Neuronal stem cell (in vitro differentiated cells): ENCODE measurements around the gene HLA-DOB.
"Not testable (repeated sequence)": the region's sequence is repeated elsewhere in the genome, so short reads cannot be mapped to it uniquely, and the experiment has no call there.

ENCODE experiments used
- DNase-seq: peaks from one replicate; pipeline ENCODE4 v3.0.0-alpha.2; 2013; ENCODE audit warnings: low spot score
- H2AFZ ChIP-seq: one replicate; pipeline ENCODE4 v1.6.1; 2013; ENCODE audit warnings: mild to moderate bottlenecking, low read length, inconsistent platforms
- H2AK5ac ChIP-seq: 2 replicates; pipeline ENCODE4 v1.6.1; 2013; ENCODE audit warnings: low read depth, mild to moderate bottlenecking, inconsistent platforms, low read length, moderate library complexity, mixed read lengths
- H2BK120ac ChIP-seq: 2 replicates; pipeline ENCODE4 v1.6.1; 2013; ENCODE audit warnings: low read depth, mild to moderate bottlenecking, inconsistent platforms, low read length, moderate library complexity, mixed read lengths
- H2BK12ac ChIP-seq: one replicate; pipeline ENCODE4 v1.6.1; 2013; ENCODE audit warnings: low read length, inconsistent platforms
- H2BK15ac ChIP-seq: 2 replicates; pipeline ENCODE4 v1.6.1; 2013; ENCODE audit warnings: mild to moderate bottlenecking, low read length, inconsistent platforms, mixed read lengths
- H2BK5ac ChIP-seq: one replicate; pipeline ENCODE4 v1.6.1; 2013; ENCODE audit warnings: inconsistent platforms, mild to moderate bottlenecking, low read length, moderate library complexity
- H3K14ac ChIP-seq: one replicate; pipeline ENCODE4 v1.6.1; 2013; ENCODE audit warnings: low read length, inconsistent platforms
- H3K18ac ChIP-seq: 2 replicates; pipeline ENCODE4 v1.6.1; 2013; ENCODE audit warnings: low read length, inconsistent platforms
- H3K23ac ChIP-seq: 2 replicates; pipeline ENCODE4 v1.6.1; 2013; ENCODE audit warnings: low read depth, mild to moderate bottlenecking, mixed read lengths, low read length, inconsistent platforms; ENCODE audit not compliant: poor library complexity
- H3K27ac ChIP-seq: replicated peaks from 3 replicates; pipeline ENCODE4 v1.5.1; 2013; ENCODE audit warnings: low read length, inconsistent platforms
- H3K27me3 ChIP-seq, 3 experiments: 2 replicates each; pipeline ENCODE4 v1.6.1; 2013; ENCODE audit warnings: low read length in 3 of 3, mild to moderate bottlenecking in 2 of 3, inconsistent platforms in 1 of 3, low read depth in 1 of 3, mixed read lengths in 1 of 3, moderate library complexity in 1 of 3; ENCODE audit not compliant: control insufficient read depth in 3 of 3, insufficient read depth in 3 of 3
- H3K36me3 ChIP-seq, 2 donors: replicated peaks in 1 of 2; 2 replicates each; pipeline ENCODE4 v1.6.1; 2013; ENCODE audit warnings: low read length in 2 of 2; ENCODE audit not compliant: control insufficient read depth in 2 of 2, insufficient read depth in 2 of 2
- H3K4ac ChIP-seq: 2 replicates; pipeline ENCODE4 v1.6.1; 2013; ENCODE audit warnings: inconsistent platforms, mild to moderate bottlenecking, low read length, moderate library complexity
- H3K4me1 ChIP-seq, 2 donors: 1 replicate in 1 of 2; 2 replicates in 1 of 2; pipeline ENCODE4 v1.6.1; 2013; ENCODE audit warnings: low read length in 2 of 2, low read depth in 1 of 2; ENCODE audit not compliant: control insufficient read depth in 2 of 2, insufficient read depth in 1 of 2
- H3K4me2 ChIP-seq: one replicate; pipeline ENCODE4 v1.6.1; 2013; ENCODE audit warnings: mild to moderate bottlenecking, low read length, inconsistent platforms; ENCODE audit not compliant: insufficient read depth, poor library complexity, severe bottlenecking
- H3K4me3 ChIP-seq, 2 donors: 2 replicates each; pipeline ENCODE4 v1.5.1; 2013; ENCODE audit warnings: low read length in 2 of 2, mild to moderate bottlenecking in 2 of 2, inconsistent platforms in 1 of 2, moderate library complexity in 1 of 2
- H3K79me1 ChIP-seq: one replicate; pipeline ENCODE4 v1.6.1; 2013; ENCODE audit warnings: low read depth, mild to moderate bottlenecking, inconsistent platforms, low read length, moderate library complexity
- H3K9ac ChIP-seq: one replicate; pipeline ENCODE4 v1.6.1; 2013; ENCODE audit warnings: mild to moderate bottlenecking, low read depth, low read length, inconsistent platforms; ENCODE audit not compliant: poor library complexity
- H3K9me3 ChIP-seq, 2 donors: replicated peaks in 1 of 2; 2 replicates each; pipeline versions ENCODE3 to v1.6.1; 2013; ENCODE audit warnings: low read length in 2 of 2, mild to moderate bottlenecking in 2 of 2, inconsistent platforms in 1 of 2, low read depth in 1 of 2, mixed read lengths in 1 of 2, moderate library complexity in 1 of 2; ENCODE audit not compliant: control insufficient read depth in 2 of 2, insufficient read depth in 1 of 2
- H4K8ac ChIP-seq: one replicate; pipeline ENCODE4 v1.6.1; 2013; ENCODE audit warnings: low read depth, mild to moderate bottlenecking, inconsistent platforms, low read length, moderate library complexity
- H4K91ac ChIP-seq: one replicate; pipeline ENCODE4 v1.6.1; 2013; ENCODE audit warnings: low read length, low read depth, mild to moderate bottlenecking, inconsistent platforms; ENCODE audit not compliant: poor library complexity
- WGBS, 2 donors: extraction: QIAGEN DNeasy Blood & Tissue Kit; methylation state at CpG; one replicate each; pipeline ENCODE4 v1.1.7; 2013; ENCODE audit warnings: missing lambda C conversion rate in 2 of 2, mixed read lengths in 1 of 2; ENCODE audit not compliant: insufficient read length in 2 of 2, insufficient replicate concordance in 1 of 2; ENCODE audit errors: extremely low coverage in 2 of 2; 5-methylcytosine and 5-hydroxymethylcytosine counted together

Gene HLA-DOB

GRCh38 chr6:32782923-32783322 is 33.9 kb downstream of the HLA-DOB start:
- not testable (repeated sequence) for H3K79me1 ChIP-seq, H3K4me1 ChIP-seq, H2BK12ac ChIP-seq, H3K4me2 ChIP-seq, H3K4me3 ChIP-seq, H3K4ac ChIP-seq, H3K27ac ChIP-seq, H3K9ac ChIP-seq, H3K27me3 ChIP-seq, H3K36me3 ChIP-seq, H3K23ac ChIP-seq, H4K8ac ChIP-seq, DNase-seq, H3K14ac ChIP-seq, H2AK5ac ChIP-seq, H3K9me3 ChIP-seq, H3K18ac ChIP-seq, H2BK15ac ChIP-seq, H2BK5ac ChIP-seq, H4K91ac ChIP-seq, H2AFZ ChIP-seq, H2BK120ac ChIP-seq

- H2BK120ac ChIP-seq = no peak overlapping the region
- H3K36me3 ChIP-seq = no peaks in the 10 kb centered on the region
- no peak overlapping the region for H3K9ac ChIP-seq
- H3K9me3 ChIP-seq = peaks cover 0 to 2% of the 10 kb centered on the region in 2 donors
- no peak overlapping the region for H2BK15ac ChIP-seq
- H2BK5ac ChIP-seq = no peak overlapping the region
- H3K14ac ChIP-seq = no peak overlapping the region
- no peaks in the 10 kb centered on the region for H3K79me1 ChIP-seq
- no peak for DNase-seq
- no peak overlapping the region for H3K27ac ChIP-seq
- H3K18ac ChIP-seq = no peak overlapping the region
- peaks cover 0 to 3% (median 0%) of the 10 kb centered on the region in 3 experiments for H3K27me3 ChIP-seq
- no peak overlapping the region for H4K8ac ChIP-seq
- H3K4me1 ChIP-seq = no peaks in the 10 kb centered on the region
- H2AFZ ChIP-seq = no peak overlapping the region
- no peak overlapping the region for H3K4me2 ChIP-seq
- H4K91ac ChIP-seq = no peak overlapping the region
- H3K23ac ChIP-seq = no peak overlapping the region
- no peak overlapping the region for H2AK5ac ChIP-seq
- H2BK12ac ChIP-seq = no peak overlapping the region
- H3K4ac ChIP-seq = no peak overlapping the region
- H3K4me3 ChIP-seq = no peak overlapping the region
Observed at GRCh38 chr6:32779036-32779435, 37.8 kb downstream of the HLA-DOB start.

DNA sequence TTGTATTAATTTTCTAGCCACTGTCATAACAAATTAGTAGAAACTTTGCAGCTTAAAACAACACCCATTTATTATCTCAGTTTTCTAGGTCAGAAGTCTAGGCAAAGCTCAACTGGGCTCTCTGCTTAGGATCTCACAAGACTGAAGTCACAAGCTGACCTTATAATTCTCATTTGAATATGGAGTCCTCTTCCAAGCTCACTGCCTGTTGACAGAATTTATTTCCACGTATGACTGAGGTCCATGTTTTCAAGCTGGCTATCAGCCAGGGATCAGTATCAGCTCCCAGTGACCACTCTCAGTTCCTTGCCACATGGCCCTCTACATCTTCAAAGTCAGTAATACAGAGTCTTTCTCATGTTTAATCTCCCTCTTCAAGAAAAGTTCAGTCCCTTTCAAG is 41.7 kb downstream of the HLA-DOB start:
- Histone ChIP-seq H4K8ac (no peak overlapping the region), H4K91ac (no peak overlapping the region), H3K18ac (no peak overlapping the region), H3K36me3 (no peaks in the 10 kb centered on the region), H2BK12ac (no peak overlapping the region), H3K4me3 (no peak overlapping the region), H3K9ac (no peak overlapping the region), H2BK5ac (no peak overlapping the region), H3K4ac (no peak overlapping the region), H3K9me3 (peaks cover 0 to 2% of the 10 kb centered on the region in 2 donors), H2BK15ac (no peak overlapping the region), H3K79me1 (no peaks in the 10 kb centered on the region), H2AK5ac (no peak overlapping the region), H2BK120ac (no peak overlapping the region), H3K14ac (no peak overlapping the region), H3K23ac (no peak overlapping the region), H3K27ac (no peak overlapping the region), H3K4me1 (no peaks in the 10 kb centered on the region), H3K27me3 (peaks cover 0 to 5% (median 0%) of the 10 kb centered on the region in 3 experiments), H2AFZ (no peak overlapping the region), H3K4me2 (no peak overlapping the region)
- no CpG with 5 or more reads among the region's 1 CpG for WGBS, 2 donors
- DNase-seq = no peak

DNA sequence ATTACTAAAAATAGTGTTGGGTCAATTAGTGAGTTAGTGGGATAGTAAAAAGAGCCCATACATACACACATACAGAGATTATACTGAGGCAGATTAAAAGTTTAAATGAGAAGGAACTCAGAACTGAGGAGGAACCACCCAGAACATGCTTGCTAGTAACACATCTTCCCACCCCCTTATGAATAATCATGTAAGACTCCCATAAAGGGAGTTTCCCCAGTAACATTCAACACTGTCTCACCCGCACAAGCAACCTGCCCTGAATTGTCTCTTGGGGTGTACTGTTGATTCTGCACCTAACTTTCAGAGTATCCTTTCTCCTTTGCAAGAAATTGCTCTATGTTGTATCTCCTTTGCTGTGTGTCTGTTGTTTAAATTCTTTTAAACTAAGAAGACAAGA is 42.4 kb downstream of the HLA-DOB start:
- no CpG with 5 or more reads among the region's 1 CpG for WGBS, 2 donors
- H2BK15ac ChIP-seq = no peak overlapping the region

More for the DNA sequence above, 42.4 kb downstream of the HLA-DOB start:
- H3K36me3 ChIP-seq = no peaks in the 10 kb centered on the region
- H3K9ac ChIP-seq = no peak overlapping the region
- no peak overlapping the region for H4K8ac ChIP-seq
- no peak overlapping the region for H3K14ac ChIP-seq
- no peak overlapping the region for H4K91ac ChIP-seq
- H3K23ac ChIP-seq = no peak overlapping the region
- no peak overlapping the region for H3K27ac ChIP-seq
- H3K79me1 ChIP-seq = no peaks in the 10 kb centered on the region
- no peak for DNase-seq
- H3K4ac ChIP-seq = no peak overlapping the region
- H3K4me3 ChIP-seq = no peak overlapping the region
- no peak overlapping the region for H2AFZ ChIP-seq
- peaks cover 0 to 4% (median 0%) of the 10 kb centered on the region in 3 experiments for H3K27me3 ChIP-seq
- no peak overlapping the region for H2BK12ac ChIP-seq
- H3K4me2 ChIP-seq = no peak overlapping the region
- no peak overlapping the region for H3K18ac ChIP-seq
- no peak overlapping the region for H2BK120ac ChIP-seq
- no peaks in the 10 kb centered on the region for H3K4me1 ChIP-seq
- H2AK5ac ChIP-seq = no peak overlapping the region
- peaks cover 0 to 2% of the 10 kb centered on the region in 2 donors for H3K9me3 ChIP-seq
- H2BK5ac ChIP-seq = no peak overlapping the region
